Astrocyte (in vitro differentiated cells and primary cell): Measurements from ENCODE around the gene DMC1.

Experiments
- EZH2 ChIP-seq: IDR thresholded peaks from 2 replicates; pipeline ENCODE4 v1.6.1; 2012; ENCODE audit warnings: mild to moderate bottlenecking, low read length, inconsistent platforms; ENCODE audit not compliant: insufficient read depth
- TF ChIP-seq, protein P1 (sequence below): IDR thresholded peaks from 2 replicates; pipeline ENCODE4 v1.5.1; 2011; ENCODE audit warnings: low read depth, mild to moderate bottlenecking, inconsistent platforms, low read length, moderate library complexity; ENCODE audit not compliant: insufficient read depth

- TF ChIP-seq, protein P1, sequence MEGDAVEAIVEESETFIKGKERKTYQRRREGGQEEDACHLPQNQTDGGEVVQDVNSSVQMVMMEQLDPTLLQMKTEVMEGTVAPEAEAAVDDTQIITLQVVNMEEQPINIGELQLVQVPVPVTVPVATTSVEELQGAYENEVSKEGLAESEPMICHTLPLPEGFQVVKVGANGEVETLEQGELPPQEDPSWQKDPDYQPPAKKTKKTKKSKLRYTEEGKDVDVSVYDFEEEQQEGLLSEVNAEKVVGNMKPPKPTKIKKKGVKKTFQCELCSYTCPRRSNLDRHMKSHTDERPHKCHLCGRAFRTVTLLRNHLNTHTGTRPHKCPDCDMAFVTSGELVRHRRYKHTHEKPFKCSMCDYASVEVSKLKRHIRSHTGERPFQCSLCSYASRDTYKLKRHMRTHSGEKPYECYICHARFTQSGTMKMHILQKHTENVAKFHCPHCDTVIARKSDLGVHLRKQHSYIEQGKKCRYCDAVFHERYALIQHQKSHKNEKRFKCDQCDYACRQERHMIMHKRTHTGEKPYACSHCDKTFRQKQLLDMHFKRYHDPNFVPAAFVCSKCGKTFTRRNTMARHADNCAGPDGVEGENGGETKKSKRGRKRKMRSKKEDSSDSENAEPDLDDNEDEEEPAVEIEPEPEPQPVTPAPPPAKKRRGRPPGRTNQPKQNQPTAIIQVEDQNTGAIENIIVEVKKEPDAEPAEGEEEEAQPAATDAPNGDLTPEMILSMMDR: no peak
- TF ChIP-seq EZH2: no peak
Observed at GRCh38 chr22:38506118-38506962, 63.6 kb downstream of the DMC1 start, which contains the start of gene DDX17.
